Measurements from ENCODE around the gene AHRR.

AHRR gene

GRCh38 chr5:465591-466403 lies 144.3 kb downstream of the AHRR start:
- DNase-seq (ENCODE audit: extremely low spot score) = no peak
- CTCF ChIA-PET = no interaction called here
- TF ChIP-seq SUZ12 (IDR thresholded peaks at IDR 0.05) = no peak
- no peak for TF ChIP-seq ELF4 (IDR thresholded peaks at IDR 0.05)
- no peak for TF ChIP-seq HDGF (IDR thresholded peaks at IDR 0.05; ENCODE audit: borderline replicate concordance)
- no peak for TF ChIP-seq ZNF384 (IDR thresholded peaks at IDR 0.05)
- no peak for TF ChIP-seq CTBP1 (IDR thresholded peaks at IDR 0.05; ENCODE audit: borderline replicate concordance)
- no peak for TF ChIP-seq TARDBP (IDR thresholded peaks at IDR 0.05)
- no peak for TF ChIP-seq PKNOX1 (IDR thresholded peaks at IDR 0.05)
- TF ChIP-seq LEF1 (IDR thresholded peaks at IDR 0.05; ENCODE audit: borderline replicate concordance) = no peak
- POLR2A ChIA-PET = no interaction called here

- ChIA-PET CTCF (no interaction called here), POLR2A (no interaction called here)
- TF ChIP-seq LEF1 (IDR thresholded peaks at IDR 0.05; ENCODE audit: borderline replicate concordance) (no peak), CTBP1 (IDR thresholded peaks at IDR 0.05; ENCODE audit: borderline replicate concordance) (no peak), TARDBP (IDR thresholded peaks at IDR 0.05) (no peak), ZNF384 (IDR thresholded peaks at IDR 0.05) (no peak), SP1 (IDR thresholded peaks at IDR 0.05) (no peak)
- DNase-seq (ENCODE audit: extremely low spot score) = no peak
These were observed 145.3 kb downstream of the AHRR start for GRCh38 chr5:466661-467310.

GRCh38 chr5:468401-468800 lies 146.9 kb downstream of the AHRR start:
- ChIA-PET POLR2A (no interaction called here), CTCF (no interaction called here)
- TF ChIP-seq NFRKB (IDR thresholded peaks at IDR 0.05) (no peak), FOXK2 (IDR thresholded peaks at IDR 0.05) (no peak), SUZ12 (IDR thresholded peaks at IDR 0.05) (no peak), PKNOX1 (IDR thresholded peaks at IDR 0.05) (no peak), SP1 (IDR thresholded peaks at IDR 0.05) (no peak), LEF1 (IDR thresholded peaks at IDR 0.05; ENCODE audit: borderline replicate concordance) (no peak), BHLHE40 (IDR thresholded peaks at IDR 0.05; ENCODE audit: borderline replicate concordance) (no peak), FOXM1 (IDR thresholded peaks at IDR 0.05; ENCODE audit: borderline replicate concordance) (no peak), TARDBP (IDR thresholded peaks at IDR 0.05) (no peak), L3MBTL2 (conservative IDR thresholded peaks at IDR 0.05) (no peak), CTBP1 (IDR thresholded peaks at IDR 0.05; ENCODE audit: borderline replicate concordance) (no peak), ELF4 (IDR thresholded peaks at IDR 0.05) (no peak), ZNF384 (IDR thresholded peaks at IDR 0.05) (no peak), ARNT (IDR thresholded peaks at IDR 0.05) (no peak), FOXA1 (IDR thresholded peaks at IDR 0.05) (no peak), HDGF (IDR thresholded peaks at IDR 0.05; ENCODE audit: borderline replicate concordance) (no peak)
- DNase-seq (ENCODE audit: extremely low spot score) = no peak

GRCh38 chr5:469752-470483 lies 148.4 kb downstream of the AHRR start:
- CTCF ChIA-PET = interaction anchor here (1.3 kb wide), 1 partner anchor 23 kb away, joined by 5 read pairs; no protein-coding TSS in a partner anchor
- POLR2A ChIA-PET = interaction anchor here (1.7 kb wide), 1 partner anchor 24 kb away, joined by 4 read pairs; no protein-coding TSS in a partner anchor
- TF ChIP-seq ELF4 (IDR thresholded peaks at IDR 0.05) (no peak), FOXA1 (IDR thresholded peaks at IDR 0.05) (no peak), TARDBP (IDR thresholded peaks at IDR 0.05) (no peak), NFRKB (IDR thresholded peaks at IDR 0.05) (no peak), BHLHE40 (IDR thresholded peaks at IDR 0.05; ENCODE audit: borderline replicate concordance) (no peak), ZNF384 (IDR thresholded peaks at IDR 0.05) (no peak), PKNOX1 (IDR thresholded peaks at IDR 0.05) (no peak), FOXM1 (IDR thresholded peaks at IDR 0.05; ENCODE audit: borderline replicate concordance) (no peak), CTBP1 (IDR thresholded peaks at IDR 0.05; ENCODE audit: borderline replicate concordance) (no peak), SUZ12 (IDR thresholded peaks at IDR 0.05) (no peak), ARNT (IDR thresholded peaks at IDR 0.05) (no peak), SP1 (IDR thresholded peaks at IDR 0.05) (no peak), LEF1 (IDR thresholded peaks at IDR 0.05; ENCODE audit: borderline replicate concordance) (no peak), FOXK2 (IDR thresholded peaks at IDR 0.05) (no peak), L3MBTL2 (conservative IDR thresholded peaks at IDR 0.05) (no peak), HDGF (IDR thresholded peaks at IDR 0.05; ENCODE audit: borderline replicate concordance) (no peak)
- no peak for DNase-seq (ENCODE audit: extremely low spot score)

GRCh38 chr5:470961-471749 lies 149.6 kb downstream of the AHRR start:
- POLR2A ChIA-PET = interaction anchor here (0.8 to 3.8 kb wide), 10 partner anchors 10 to 173 kb away, joined by 3 to 17 read pairs (median 4); no protein-coding TSS in a partner anchor
- CTCF ChIA-PET = interaction anchor here (1.1 kb wide), 1 partner anchor 25 kb away, joined by 8 read pairs; no protein-coding TSS in a partner anchor
- no peak for DNase-seq (ENCODE audit: extremely low spot score)
- TF ChIP-seq FOXM1 (IDR thresholded peaks at IDR 0.05; ENCODE audit: borderline replicate concordance) = no peak
- TF ChIP-seq CTBP1 (IDR thresholded peaks at IDR 0.05; ENCODE audit: borderline replicate concordance) = no peak
- TF ChIP-seq FOXA1 (IDR thresholded peaks at IDR 0.05) = no peak
- no peak for TF ChIP-seq SP1 (IDR thresholded peaks at IDR 0.05)
- TF ChIP-seq SUZ12 (IDR thresholded peaks at IDR 0.05) = no peak
- TF ChIP-seq TARDBP (IDR thresholded peaks at IDR 0.05) = no peak
- TF ChIP-seq BHLHE40 (IDR thresholded peaks at IDR 0.05; ENCODE audit: borderline replicate concordance) = no peak
- no peak for TF ChIP-seq ZNF384 (IDR thresholded peaks at IDR 0.05)
- TF ChIP-seq PKNOX1 (IDR thresholded peaks at IDR 0.05) = no peak
- no peak for TF ChIP-seq L3MBTL2 (conservative IDR thresholded peaks at IDR 0.05)
- TF ChIP-seq NFRKB (IDR thresholded peaks at IDR 0.05) = no peak
- TF ChIP-seq LEF1 (IDR thresholded peaks at IDR 0.05; ENCODE audit: borderline replicate concordance) = no peak
- no peak for TF ChIP-seq ARNT (IDR thresholded peaks at IDR 0.05)
- TF ChIP-seq ELF4 (IDR thresholded peaks at IDR 0.05) = no peak
